M059J (cell line): Measurements from ENCODE around the gene ZCCHC24. TPM values are rescaled to one million over a fixed set of nuclear protein-coding genes. Genes with fewer than 3 reads are reported as not detected.

Experiments
- DNase-seq: peaks from one replicate; pipeline ENCODE4 v3.0.0-alpha.2; 2012; ENCODE audit warnings: low read depth
- total RNA-seq: library from RNA; depleted of rRNA; stranded (reverse); fragments of >200 nt; shearing (Covaris generic); gene quantifications from 2 replicates; pipeline ENCODE4 v1.2.3, GENCODE V29; 2014

Gene ZCCHC24
- total RNA-seq, 1 experiment from 2014 or later = 18.2 TPM

DNA sequence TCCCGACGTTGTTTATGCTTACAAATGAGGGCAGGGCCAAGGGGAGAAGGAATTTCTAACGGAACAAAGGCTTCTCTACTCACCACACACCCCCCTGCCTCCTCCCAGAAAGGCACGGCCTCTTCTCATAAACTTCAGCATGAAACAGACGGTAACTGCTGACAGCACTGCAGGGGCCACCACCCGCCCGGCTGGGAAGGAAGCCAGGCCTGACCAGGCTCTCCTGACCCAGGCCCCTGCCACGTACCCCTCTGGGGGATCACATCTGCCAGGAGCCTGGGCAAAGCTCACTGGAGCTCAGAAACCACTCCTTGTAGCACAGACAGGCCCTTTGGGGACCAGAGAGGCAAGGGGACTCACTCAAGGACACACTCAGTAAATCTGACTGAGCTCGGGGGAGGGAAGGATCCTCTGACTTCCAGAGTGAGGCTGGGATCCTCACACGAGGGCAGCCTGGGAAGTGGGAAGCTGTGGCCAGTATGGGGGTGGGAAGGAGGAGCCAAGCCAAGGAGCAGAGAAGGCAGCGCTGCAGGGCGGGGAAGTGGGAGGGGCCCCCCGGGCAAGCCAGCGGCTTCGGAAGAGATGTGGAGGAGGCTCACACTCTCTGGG lies 46.1 kb downstream of the ZCCHC24 start:
- peak; percentile 97 for DNase-seq

DNA sequence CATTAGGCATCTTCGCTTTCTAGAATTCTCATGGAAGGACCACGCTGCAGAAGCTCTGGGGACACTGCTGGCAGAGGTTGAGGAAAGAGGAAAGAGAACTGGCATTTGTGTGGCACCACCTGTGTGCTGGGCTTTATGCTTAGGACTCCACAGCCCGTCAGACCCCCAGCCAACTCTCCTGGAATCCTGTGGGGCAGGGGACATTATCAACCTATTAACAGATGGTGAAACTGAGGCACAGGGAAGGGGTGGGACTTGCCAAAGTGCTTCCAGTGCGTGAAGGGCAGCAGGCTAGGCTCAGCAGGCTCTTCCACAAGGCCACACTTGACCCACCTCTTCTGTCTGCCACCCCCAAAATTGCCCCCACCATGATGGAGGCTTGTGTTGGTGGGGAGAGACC lies 46.8 kb downstream of the ZCCHC24 start:
- DNase-seq = no peak

DNA sequence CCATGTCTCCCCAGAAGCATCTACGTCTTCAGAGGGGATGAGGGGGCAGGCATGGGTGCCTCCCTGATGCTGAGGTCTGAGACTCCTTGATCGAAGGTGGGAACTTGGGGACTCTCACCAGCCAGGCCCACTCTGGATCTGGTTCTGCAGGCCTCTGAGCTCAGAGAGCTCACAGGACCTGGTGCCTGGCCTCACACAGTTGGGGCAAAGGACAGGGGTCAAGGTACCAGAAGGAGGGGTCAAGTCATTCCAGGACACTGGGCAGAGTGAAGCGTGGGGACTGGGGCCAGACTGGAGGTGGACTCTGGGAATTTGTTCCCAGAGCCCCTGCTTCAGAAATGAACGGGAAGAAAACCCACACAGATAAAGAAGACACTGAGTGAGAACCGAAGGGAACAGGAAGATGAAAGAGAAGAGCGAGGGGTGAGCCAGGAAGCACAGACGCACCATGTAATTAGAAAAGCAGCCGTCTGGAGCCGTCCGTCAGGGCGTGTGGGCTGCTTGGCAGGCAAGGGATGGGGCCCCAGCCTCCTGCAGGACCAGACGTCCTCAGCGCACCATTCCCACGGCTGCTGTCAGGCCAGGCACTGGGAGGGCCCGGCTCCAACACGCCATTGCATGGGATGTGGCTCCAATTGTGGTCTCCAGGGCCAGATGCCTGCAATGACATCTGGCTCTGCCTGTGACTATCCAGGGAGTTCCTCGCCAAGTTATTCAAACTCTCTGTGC lies 47.7 kb downstream of the ZCCHC24 start:
- no peak for DNase-seq

DNA sequence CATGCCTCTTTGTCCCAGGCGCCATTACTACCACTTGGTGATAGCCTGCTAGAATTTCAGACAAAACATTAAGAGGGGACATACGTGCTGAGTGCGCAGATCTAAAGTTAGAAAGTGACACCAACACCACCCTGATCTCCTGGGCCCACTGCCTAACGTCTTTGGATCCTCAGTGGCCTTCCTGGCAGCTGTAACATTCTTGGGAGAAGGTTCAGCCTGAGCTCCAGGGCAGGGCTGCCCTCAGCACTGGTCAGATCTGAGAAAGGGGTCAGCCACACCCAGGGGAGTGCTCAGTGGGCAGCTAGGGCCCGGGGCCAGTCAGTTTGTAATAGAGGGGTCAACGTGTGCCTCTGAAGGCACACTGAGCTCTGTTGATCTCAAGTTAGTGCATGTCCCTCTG lies 48.4 kb downstream of the ZCCHC24 start:
- DNase-seq = no peak

DNA sequence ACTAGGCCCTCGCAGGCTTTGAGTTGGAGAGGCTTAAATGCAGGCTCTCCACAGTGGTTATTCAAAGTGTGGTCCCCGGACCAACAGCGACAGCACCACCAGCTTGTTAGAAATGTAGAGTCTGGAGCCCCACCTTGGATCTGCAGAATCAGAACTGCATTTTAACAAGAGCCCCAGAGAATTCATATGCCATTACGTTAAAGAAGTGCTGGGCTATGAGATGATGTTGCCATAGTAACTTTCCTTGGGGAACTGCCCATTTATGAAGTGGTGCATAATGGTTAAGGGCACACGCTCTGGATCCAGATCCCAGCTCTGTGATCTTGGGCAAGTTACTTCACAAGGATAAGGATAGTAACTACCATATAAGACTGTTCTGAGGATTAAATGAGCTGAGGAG lies 48.9 kb downstream of the ZCCHC24 start:
- no peak for DNase-seq

DNA sequence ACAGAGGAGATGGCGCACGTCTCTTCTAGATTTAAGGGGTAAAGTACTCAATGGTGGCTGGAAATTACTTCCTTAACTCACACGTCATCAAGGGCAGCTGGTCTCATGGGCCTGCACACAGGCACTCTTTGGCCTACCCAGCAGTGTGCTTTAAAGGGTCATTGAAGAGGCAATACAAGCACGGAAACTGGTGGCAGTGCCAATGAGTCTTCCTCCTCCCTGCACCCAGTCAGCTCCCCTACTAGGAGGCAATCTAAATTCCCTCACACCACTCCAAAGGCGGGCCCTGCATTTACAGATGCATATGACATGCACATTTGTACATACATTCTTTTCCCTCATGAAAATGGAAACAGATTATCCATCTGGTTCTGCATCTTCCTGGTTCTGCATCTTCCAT lies 50.8 kb downstream of the ZCCHC24 start:
- no peak for DNase-seq

DNA sequence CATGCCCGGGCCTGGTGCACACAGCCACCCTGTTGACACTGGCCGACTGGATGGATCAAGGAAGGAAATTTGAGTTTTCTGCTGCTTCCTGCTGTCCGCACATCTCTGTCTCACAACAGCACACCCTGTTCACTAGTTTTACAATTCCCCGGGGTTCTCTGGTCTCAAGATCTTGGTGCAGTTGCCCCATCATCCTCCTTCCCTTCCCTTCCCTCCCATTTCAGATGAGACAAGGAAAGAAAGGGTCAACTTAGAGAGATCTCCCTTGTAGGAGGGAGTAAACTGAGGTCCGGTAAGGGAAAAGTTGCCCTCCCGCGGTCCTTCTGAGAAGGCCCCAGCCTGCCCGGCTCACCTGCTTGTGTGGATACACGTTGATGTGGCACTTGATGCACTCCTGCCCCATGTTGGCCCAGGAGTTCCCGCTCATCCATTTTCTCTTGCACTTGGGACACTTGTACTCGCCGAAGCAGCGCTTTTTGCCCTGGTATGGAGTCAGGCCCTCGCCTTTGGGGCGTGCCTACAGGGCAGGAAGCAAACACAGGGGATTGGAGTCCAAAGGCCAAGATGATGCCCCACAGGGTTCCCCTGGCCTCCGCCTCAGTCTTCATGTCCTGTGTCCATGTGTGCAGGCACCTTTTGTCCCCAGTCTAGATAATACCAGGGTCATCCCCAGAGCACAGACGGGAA lies 51.4 kb downstream of the ZCCHC24 start:
- no peak for DNase-seq

DNA sequence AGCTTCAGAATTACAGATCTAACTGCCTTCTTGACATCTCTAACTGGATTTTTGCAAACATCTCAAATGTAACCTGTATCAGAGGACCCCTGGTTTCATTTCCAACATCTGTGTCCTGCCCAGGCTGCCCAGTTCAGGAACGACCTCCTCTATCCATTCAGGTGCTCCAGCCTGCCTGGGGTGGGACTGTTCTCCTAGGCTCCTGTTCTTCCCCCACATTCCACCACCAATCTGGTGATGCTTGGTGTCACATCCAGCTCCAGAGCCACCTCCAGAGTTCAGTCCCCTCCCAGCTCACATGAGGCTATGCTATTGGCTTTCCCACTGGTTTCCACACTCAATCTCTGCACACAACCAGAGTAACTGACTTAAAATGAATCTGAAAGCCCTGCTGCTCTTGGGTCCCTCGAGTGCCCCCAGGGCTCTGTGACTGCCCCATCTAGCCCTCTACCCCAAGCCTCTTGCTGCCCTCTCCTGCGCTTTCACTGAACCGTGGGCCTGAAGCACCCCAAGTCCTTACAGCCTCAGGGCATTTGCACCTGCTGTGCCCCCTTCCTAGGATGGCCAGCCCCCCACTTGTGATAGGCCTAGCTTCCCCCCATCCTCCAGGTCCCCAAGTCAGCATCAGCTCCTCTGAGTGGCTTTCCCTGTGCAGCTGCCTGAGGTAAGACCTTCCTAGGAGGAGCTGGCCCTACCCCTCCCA lies 52.1 kb downstream of the ZCCHC24 start:
- DNase-seq = no peak

DNA sequence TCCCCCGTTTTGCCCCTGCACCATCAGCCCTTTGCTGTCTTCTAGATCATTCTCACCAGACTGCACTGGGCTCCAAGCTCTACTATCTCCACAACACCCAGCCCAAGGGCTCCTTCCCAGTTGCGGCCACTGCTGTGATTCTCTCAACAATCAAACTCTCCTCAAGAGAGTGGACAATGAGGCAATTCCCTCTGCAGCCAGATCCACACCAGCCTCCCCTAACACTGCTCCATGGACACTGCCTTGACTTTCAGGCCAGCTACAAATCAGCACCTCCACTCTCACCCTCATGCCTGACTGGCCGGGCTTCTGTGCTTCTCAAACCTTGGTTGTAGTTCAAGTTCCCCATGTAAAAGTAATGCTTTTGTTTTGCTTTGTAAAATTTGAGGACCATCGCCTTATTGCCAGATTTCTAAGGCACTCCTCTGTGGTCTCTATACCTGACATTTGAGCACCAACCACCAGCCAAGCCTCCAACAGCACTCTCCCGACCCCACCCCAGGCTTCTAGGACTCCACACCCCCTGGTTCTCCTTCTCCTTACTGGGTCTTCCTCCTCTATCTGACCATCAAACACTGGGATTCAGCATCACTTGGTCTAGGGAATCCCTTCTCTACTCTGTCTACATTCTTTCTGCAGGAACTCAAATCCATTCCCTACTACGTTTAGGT lies 52.8 kb downstream of the ZCCHC24 start:
- DNase-seq = no peak

DNA sequence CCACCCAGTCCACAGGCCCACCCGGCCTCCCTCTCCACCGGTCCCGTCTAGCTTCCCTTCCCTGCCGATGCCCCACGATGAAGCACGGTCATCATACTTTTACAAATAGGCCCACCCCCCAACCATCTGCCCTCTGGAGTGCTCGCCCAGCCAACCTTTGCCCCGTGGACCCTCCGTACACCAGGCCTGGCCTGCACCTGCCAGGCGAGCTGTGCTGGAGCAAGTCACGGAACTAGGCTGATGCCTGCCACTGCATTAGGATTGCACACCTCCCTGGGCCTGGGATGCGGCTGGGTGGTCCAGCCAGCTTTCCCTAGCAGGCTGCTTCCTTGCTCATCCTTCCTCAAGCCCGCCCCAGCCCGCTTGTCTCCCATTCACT lies 53.4 kb downstream of the ZCCHC24 start:
- no peak for DNase-seq

DNA sequence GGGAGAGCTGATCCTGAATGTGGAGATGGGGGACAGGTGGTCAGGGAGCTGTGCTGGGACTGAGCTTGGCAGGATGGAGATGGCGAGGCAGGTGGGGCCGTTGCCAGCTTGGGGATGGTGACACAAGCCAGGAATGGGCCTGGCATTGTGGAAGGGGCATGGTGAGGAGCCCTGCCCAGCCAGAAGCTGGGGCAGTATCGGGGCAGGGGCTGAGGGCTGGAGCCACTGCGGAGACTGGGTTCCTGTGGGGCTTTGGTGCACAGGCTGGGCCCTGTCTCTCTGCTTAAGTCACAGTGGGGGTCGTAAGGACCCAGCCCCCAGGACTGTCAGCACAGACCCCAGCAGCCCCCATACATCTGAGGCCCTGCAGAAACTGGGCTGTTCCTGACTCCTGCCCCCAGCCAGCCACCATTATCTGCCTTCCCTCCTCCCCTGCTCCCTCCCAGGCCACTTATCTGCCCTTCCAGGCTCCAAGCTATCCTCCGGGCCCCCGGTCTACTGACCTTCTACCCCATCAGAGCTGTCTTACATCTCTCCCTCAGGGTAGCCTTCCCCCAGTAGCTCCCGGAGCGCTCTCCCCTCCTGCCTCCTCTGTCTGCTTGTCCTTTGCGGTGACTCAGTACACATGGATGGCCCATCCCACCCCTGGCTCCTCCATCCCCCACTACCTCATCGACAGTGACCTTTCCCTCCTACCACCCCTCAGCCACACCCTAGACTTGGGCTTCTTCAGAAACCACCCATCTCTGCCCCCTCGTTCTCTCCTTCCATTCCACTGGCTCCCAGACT lies 54.0 kb downstream of the ZCCHC24 start:
- no peak for DNase-seq

DNA sequence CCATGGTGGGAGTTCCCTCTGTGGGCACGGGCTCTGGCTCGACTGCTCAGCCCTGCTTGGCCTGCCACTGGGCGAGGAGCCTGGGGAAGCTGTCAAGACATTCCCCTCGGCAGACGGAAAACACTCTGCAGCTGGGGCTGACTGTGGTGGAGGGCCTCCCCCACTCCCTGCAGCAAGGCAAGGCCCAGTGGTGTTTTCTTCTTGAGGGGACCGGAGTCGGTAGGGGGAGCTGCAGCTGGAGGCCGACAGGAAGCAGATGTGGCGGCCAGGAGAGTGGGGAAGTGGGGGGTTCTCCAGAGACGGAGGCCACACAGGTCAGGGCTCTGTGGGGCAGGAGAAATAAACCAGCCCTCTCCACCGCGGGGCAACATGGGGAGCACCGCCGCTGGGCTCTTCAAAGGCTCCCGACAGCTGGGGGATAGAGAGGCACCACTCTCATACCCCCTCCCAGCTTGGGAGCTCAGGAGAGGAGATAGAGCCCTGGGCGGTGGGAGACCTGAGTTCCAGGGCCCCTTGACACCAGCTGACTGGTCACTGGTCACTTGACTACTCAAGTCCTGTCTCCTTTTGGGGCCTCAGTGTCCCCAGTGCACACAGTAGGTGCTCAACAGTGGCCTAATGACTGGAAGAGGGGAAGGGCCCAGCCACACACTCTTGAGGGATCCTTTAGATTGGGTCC lies 54.7 kb downstream of the ZCCHC24 start:
- no peak for DNase-seq

DNA sequence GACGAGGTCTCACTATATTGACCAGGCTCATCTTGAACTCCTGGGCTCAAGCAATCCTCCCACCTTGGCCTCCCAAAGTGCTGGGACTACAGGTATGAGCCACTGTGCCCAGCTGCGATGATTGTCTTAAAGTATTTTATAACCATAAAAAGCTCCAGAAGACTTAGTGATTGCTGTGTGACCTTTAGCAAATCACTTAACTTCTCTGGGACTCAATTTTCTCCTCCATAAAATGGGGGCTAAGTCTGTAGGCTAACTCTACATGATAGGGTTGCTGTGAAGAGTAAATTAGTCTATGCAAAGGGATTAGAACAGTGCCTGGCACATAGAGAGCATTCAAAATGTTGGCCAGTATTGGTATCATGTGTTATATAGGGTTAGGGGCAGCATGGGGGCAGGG lies 55.4 kb downstream of the ZCCHC24 start:
- no peak for DNase-seq

DNA sequence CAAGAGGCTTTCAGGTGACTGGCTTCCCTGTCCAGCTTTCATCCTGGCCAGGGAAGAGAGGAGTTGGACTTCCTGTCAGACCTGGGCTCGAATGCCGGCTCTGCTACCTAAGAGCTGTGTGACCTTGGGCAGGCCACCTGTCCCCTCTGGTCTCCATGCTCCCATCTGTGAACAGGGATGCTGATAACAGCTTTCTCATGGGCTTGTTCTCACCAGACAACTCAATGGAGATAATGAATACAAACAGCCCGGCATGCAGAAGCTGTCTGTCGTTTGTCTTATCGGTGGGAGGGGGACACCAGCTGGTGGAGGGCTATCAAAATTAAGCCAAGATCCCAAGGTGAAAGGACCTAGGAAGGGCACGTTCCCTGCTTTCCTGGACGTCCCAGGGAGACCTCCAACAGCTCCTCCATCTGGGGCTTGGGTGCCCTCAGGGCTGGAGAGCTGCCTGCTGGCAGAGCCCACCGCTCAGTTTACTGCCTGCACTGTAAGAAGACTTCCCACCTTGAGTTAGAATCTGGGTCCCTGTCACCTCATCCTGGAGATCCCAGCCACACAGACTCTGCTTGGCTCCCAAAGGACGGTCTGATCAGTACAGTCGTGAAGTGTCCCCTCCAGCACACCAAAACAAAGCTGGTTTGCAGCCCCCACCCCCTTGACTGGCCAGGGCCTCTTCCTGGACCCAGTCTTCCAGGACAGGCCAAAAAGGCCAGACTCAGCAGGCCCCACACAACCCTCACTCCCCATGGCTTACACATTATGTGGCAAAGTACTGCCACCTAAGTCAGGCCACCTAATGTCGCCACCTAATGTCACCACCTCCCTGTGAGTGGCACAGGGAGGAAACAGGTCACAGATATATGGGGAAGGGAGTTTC lies 57.2 kb downstream of the ZCCHC24 start:
- no peak for DNase-seq

DNA sequence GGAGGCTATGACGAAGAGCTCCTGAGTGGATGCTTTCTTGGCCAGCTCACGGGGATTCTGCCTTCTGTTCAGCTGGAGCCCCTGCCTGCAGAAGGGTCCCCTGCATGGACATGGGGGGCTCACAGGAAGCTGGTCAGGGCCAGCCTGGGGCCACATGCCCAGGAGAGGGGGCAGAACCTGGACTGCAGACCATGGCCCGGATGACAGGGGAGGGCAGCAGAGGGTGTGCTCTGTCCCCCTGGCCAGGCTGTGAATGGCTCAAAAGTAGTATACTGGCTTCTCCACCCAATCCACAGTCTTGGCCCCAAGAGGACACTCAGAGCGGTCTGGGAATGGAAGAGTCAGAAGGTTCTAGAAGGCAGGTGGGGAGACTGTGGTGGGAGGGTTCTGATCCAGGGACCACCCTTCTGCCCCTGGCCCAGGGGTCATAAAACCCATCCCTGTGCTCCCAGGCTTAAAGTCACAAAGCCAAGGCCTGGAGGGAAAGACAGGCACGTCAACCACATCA lies 57.9 kb downstream of the ZCCHC24 start:
- no peak for DNase-seq

DNA sequence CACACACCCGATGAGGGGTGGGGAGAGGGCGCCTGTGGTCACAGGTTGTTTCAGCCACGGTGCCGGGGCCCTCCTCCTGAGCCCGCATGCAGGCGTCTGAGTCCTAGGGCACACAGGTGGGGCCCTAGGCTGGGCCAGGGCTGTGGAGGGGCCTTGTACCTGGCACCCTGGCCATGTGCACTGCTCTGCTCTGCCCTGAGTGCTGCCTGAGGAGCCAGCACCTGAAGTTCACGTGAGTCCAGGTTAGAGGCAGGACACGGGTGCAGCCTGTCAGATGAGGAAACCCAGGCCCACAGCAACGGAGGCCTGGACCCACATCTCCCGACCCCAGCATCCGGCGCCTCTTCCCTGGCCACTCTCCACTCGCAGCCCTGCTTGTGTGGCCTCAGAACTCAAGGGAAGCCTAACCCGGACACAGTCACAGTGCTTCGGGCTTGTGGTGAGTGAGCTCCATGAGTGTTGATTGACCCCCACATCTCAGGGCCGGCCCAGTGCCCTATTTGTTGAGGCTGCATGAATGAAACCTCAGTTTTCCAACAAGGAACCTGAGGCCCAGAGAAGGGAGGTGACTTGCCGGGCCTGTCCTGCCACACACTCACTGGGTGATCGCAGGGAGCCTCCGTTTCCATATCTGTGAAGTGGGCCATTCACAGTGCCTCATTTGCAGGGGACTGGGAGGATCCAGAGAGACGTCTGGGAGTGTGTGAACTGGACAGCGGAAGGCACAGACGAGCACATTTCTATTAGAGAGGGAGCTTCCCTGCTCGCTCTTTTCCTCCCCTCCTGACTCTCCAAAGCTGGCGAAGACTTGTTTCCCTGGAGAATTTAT lies 58.6 kb downstream of the ZCCHC24 start:
- no peak for DNase-seq

DNA sequence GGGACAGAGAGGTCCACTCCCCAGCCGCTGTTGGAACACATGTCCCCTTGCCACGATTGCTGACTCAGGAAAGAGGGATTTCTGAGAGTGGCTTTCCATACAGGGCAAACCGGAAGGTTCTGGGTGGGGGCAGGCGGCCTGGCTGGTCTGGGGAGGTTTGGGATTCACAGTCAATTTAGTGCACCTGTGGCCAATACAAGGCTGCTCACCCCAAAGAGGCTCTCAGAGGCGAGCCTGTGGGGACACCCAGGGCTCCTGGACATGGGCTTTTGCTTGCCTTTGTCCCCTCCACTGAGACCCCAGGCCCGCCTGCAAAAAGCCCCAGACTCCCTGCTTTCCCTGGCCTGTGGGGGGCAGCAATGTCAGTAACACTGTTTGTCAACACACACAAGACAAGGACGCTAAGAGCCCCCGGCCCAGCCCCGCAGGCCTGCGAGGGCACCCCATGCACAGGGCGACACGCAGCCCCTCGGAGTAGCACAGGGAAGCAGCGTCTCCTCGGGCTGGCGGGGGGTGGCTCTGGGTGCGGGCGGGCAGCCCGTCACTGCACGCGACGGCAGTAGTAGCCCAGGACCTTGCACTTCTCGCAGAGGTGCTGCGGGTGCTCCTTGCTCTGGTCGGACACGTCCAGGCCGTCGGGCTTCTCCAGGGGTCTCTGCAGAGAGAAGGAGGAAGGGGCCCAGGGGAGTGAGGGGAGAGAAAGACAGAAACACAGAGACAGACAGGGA lies 59.5 kb downstream of the ZCCHC24 start:
- no peak for DNase-seq

DNA sequence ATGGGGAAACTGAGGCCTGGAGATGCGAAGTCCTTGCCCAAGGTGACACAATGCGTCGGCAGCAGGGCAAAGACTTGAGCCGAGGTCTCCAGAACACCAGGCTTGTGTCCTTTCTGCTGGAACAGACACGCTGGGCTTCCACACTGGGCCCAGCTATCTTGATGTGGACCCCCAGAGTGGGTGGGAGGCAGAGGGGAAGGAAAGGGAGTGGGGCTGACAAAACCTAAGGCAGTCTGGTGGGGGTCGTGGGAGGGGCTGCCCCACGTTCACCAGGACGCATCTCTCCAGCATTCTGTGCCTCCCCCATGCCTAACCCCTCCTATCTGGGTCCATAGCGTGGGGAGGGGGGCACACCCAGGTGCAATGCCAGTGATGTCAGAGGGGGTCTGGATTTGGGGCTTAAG lies 60.0 kb downstream of the ZCCHC24 start:
- no peak for DNase-seq
